ENCODE results near the gene ADCY9. TPM values are rescaled to one million over a fixed set of nuclear protein-coding genes. Genes with fewer than 3 reads are reported as not detected.

Gene ADCY9
- total RNA-seq, 1 donor from 2014 or later: 13.1 TPM

GRCh38 chr16:3965781-3966582 lies 150.3 kb downstream of the ADCY9 start:
- TF ChIP-seq CTCF (IDR thresholded peaks at IDR 0.05; ENCODE audit: unreplicated experiment): no peak
- Mint-ChIP-seq H3K4me3 (no peak overlapping the region), H3K4me1 (peaks cover 13% of the 10 kb centered on the region), H3K36me3 (peaks cover 21% of the 10 kb centered on the region), H3K27me3 (ENCODE audit: low read depth) (peaks cover 2% of the 10 kb centered on the region), H3K9me3 (no peaks in the 10 kb centered on the region), H3K27ac (no peak overlapping the region)
- DNase-seq (ENCODE audit: low spot score in 2 of 2, unreplicated experiment in 2 of 2): no peak

DNA sequence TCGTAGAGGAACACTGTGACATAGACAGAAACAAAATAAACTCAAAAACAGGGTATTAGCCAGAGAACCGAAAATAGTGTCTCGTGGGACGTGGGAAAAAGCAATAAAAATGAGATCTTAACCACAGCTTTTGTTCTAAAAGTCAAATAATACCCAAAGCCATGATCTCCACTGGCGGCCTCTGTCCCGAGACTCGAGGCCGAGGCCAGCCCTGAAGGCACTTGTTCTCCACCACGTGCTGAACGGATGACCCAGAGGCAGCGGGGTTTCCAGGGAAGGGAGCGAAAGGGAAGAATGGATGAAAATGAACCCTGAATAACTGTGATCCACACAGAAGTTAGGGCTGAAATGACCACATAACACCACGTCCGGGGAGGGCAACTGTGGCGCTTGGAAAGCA lies 150.9 kb downstream of the ADCY9 start:
- no peaks in the 10 kb centered on the region for H3K9me3 Mint-ChIP-seq
- H3K36me3 Mint-ChIP-seq: peaks cover 21% of the 10 kb centered on the region
- no peak overlapping the region for H3K27ac Mint-ChIP-seq
- peaks cover 2% of the 10 kb centered on the region for H3K27me3 Mint-ChIP-seq (ENCODE audit: low read depth)
- no peak for DNase-seq (ENCODE audit: low spot score in 2 of 2, unreplicated experiment in 2 of 2)
- no peak overlapping the region for H3K4me3 Mint-ChIP-seq
- no peak for TF ChIP-seq CTCF (IDR thresholded peaks at IDR 0.05; ENCODE audit: unreplicated experiment)
- peaks cover 18% of the 10 kb centered on the region for H3K4me1 Mint-ChIP-seq

DNA sequence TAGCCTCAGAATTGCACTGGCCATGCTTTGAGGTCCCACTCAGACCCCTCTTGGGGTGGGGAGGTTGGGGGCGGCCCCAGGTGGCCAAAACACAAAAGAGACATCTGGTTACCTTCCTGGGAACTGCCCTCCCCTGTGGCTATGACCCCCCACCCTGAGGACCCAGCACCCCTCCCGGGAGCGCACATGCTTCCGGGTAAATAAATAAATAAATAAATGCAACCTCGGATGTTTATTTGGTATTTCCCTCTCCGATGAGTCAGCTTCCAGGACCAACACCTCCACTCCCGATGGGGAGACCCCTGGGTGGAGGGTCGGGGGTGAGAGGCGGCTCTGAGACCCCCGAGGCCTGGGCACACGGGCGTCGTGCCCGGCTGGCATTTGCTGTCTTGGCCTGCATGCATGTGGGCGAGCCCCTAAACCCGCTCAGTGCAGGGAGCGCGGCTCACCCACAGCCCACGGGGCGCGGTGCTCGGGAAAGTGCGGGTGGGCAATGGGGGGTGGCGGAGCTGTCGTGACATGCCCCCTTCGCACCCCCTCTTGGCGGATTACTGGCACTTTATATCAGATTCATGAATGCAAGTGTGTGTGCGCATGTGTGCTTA lies 151.5 kb downstream of the ADCY9 start:
- peaks cover 21% of the 10 kb centered on the region for H3K36me3 Mint-ChIP-seq
- H3K9me3 Mint-ChIP-seq: no peaks in the 10 kb centered on the region
- H3K4me3 Mint-ChIP-seq: no peak overlapping the region
- no peak for TF ChIP-seq CTCF (IDR thresholded peaks at IDR 0.05; ENCODE audit: unreplicated experiment)
- H3K27ac Mint-ChIP-seq: no peak overlapping the region
- DNase-seq (ENCODE audit: low spot score in 2 of 2, unreplicated experiment in 2 of 2): no peak
- peaks cover 18% of the 10 kb centered on the region for H3K4me1 Mint-ChIP-seq
- H3K27me3 Mint-ChIP-seq (ENCODE audit: low read depth): peaks cover 2% of the 10 kb centered on the region

DNA sequence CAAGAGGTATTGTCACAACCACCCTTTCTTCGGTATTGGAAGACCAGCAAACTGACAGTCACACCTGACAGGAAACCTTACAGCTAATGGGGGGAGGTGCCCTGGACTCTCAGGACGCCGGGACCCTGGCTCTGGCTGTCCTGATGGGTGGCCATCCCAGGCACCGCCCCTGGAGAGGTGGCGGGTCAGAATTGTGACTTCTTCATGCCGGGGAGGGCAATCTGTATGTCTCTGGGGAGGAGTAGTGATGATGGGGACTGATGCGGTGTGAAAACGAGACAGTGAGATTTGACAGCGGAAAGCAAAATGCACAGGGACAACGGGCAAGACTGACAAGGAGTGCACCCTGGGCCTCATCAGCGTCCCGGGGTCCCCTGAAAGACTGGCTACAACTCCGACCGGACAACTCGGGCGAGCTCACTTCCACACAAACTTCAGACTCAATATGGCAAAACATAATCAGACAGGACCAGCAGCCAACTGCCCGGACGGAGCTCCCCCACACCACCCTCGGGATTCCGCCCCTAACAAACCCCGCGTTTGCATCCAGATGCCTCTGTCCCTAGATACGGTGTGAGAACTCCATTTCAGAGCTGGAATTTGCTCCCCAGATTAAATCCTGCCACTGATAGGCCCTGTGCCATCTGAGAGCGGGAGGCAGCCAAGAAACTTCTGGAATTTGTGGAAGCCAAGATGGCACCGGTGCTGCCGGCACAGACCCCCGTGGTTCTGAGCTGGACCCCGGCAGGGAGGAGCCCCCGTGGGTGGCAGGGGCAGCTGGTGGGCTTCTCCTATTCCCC lies 152.2 kb downstream of the ADCY9 start:
- Mint-ChIP-seq H3K27me3 (ENCODE audit: low read depth) (peaks cover 2% of the 10 kb centered on the region), H3K36me3 (peaks cover 21% of the 10 kb centered on the region), H3K27ac (no peak overlapping the region), H3K9me3 (no peaks in the 10 kb centered on the region), H3K4me1 (peaks cover 20% of the 10 kb centered on the region), H3K4me3 (no peak overlapping the region)
- no peak for DNase-seq (ENCODE audit: low spot score in 2 of 2, unreplicated experiment in 2 of 2)
- TF ChIP-seq CTCF (IDR thresholded peaks at IDR 0.05; ENCODE audit: unreplicated experiment): no peak

GRCh38 chr16:3963203-3963602 lies 153.0 kb downstream of the ADCY9 start:
- Mint-ChIP-seq H3K27me3 (ENCODE audit: low read depth) (peaks cover 2% of the 10 kb centered on the region), H3K36me3 (peaks cover 21% of the 10 kb centered on the region), H3K4me1 (peaks cover 23% of the 10 kb centered on the region), H3K4me3 (no peak overlapping the region), H3K27ac (no peak overlapping the region), H3K9me3 (no peaks in the 10 kb centered on the region)
- no peak for TF ChIP-seq CTCF (IDR thresholded peaks at IDR 0.05; ENCODE audit: unreplicated experiment)
- DNase-seq (ENCODE audit: low spot score in 2 of 2, unreplicated experiment in 2 of 2): no peak
